Measurements from ENCODE around the gene SPTY2D1. TPM values are rescaled to one million over a fixed set of nuclear protein-coding genes. Genes with fewer than 3 reads are reported as not detected.

The SPTY2D1 gene
- polyA plus RNA-seq, 1 of the 3 experiments (the other 2 are of a cell fraction), result 5.3 TPM

- TF ChIP-seq REST (IDR thresholded peaks at IDR 0.05; ENCODE audit: low read depth, low read length), result no peak
- no peak for TF ChIP-seq JUND (IDR thresholded peaks at IDR 0.05)
Measured at GRCh38 chr11:18614667-18615066, 19.5 kb downstream of the SPTY2D1 start (continued).

GRCh38 chr11:18612394-18612793 lies 21.7 kb downstream of the SPTY2D1 start:
- ChIA-PET POLR2A (interaction anchor here (0.7 kb wide), 1 partner anchor 899 kb away, joined by 7 read pairs; no protein-coding TSS in a partner anchor), CTCF (no interaction called here)
- no peaks in the 10 kb centered on the region for H3K4me1 ChIP-seq (ENCODE audit: control insufficient read depth in 1 of 2, insufficient read depth in 2 of 2, low read depth in 1 of 2, low read length in 1 of 2)
- no peak overlapping the region for H3K4me2 ChIP-seq
- TF ChIP-seq CTCF (IDR thresholded peaks at IDR 0.05), result no peak
- no peak for TF ChIP-seq RXRA (IDR thresholded peaks at IDR 0.05; ENCODE audit: borderline replicate concordance, low read depth)
- TF ChIP-seq TAF1 (IDR thresholded peaks at IDR 0.05; ENCODE audit: borderline replicate concordance, low read depth, low read length), result no peak
- no peak for TF ChIP-seq GATA2 (CRISPR knock-in tag; IDR thresholded peaks at IDR 0.05)
- no peak for TF ChIP-seq MXI1 (IDR thresholded peaks at IDR 0.05; ENCODE audit: low read depth, low read length)
- TF ChIP-seq NRF1 (IDR thresholded peaks at IDR 0.05; ENCODE audit: low read depth, low read length), result no peak
- TF ChIP-seq YY1 (IDR thresholded peaks at IDR 0.05; ENCODE audit: low read depth), result no peak
- TF ChIP-seq IRF3 (IDR thresholded peaks at IDR 0.05; ENCODE audit: low read depth, low read length), result no peak
- TF ChIP-seq RCOR1 (IDR thresholded peaks at IDR 0.05; ENCODE audit: low read length), result no peak
- no peak for TF ChIP-seq POLR2AphosphoS5 (IDR thresholded peaks at IDR 0.05; ENCODE audit: low read depth, low read length)
- 80% methylated on average over 4 of the region's 4 CpGs for WGBS (ENCODE audit: low lambda C conversion rate)
- H3K9me3 ChIP-seq, result no peaks in the 10 kb centered on the region
- no peak overlapping the region for H3K4me3 ChIP-seq (ENCODE audit: low read depth in 2 of 2, low read length in 1 of 2)
- DNase-seq, result no peak
- H3K27me3 ChIP-seq (ENCODE audit: insufficient read depth), result no peaks in the 10 kb centered on the region
- H3K9me2 ChIP-seq, result no peaks in the 10 kb centered on the region
- H2AFZ ChIP-seq (ENCODE audit: low read depth), result no peak overlapping the region
- no peak overlapping the region for H3K9ac ChIP-seq
- no peaks in the 10 kb centered on the region for H4K20me1 ChIP-seq (ENCODE audit: insufficient read depth)
- H3K79me2 ChIP-seq (ENCODE audit: insufficient read depth), result peaks cover 53% of the 10 kb centered on the region
- H3K36me3 ChIP-seq (replicated peaks in 1 of 2; ENCODE audit: control insufficient read depth in 1 of 2, insufficient read depth in 2 of 2, low read length in 1 of 2), result peaks cover 69 to 74% of the 10 kb centered on the region in 2 experiments
- H3F3A ChIP-seq (replicated peaks; ENCODE audit: insufficient read depth), result peaks cover 9% of the 10 kb centered on the region
- no peak overlapping the region for H3K27ac ChIP-seq (ENCODE audit: low read depth in 2 of 2, low read length in 1 of 2)

Measured in SK-N-SH (cell line).